Measurements from ENCODE around the gene RNU6-8.

Gene RNU6-8

GRCh38 chr14:32205984-32206383 is 2.9 kb upstream of the RNU6-8 start:
- no peak overlapping the region for H3K4me3 ChIP-seq (ENCODE audit: low read depth, low read length)
- peak; percentile 2 for DNase-seq (ENCODE audit: low read depth)
- TF ChIP-seq CTCF (IDR thresholded peaks at IDR 0.05; ENCODE audit: low read depth, low read length) (no peak), MAX (IDR thresholded peaks at IDR 0.05; ENCODE audit: low read depth, low read length) (no peak), MYC (IDR thresholded peaks at IDR 0.05; ENCODE audit: low read depth, low read length) (no peak), POLR2A (IDR thresholded peaks at IDR 0.05; ENCODE audit: extremely low read depth, insufficient read length) (no peak)

DNA sequence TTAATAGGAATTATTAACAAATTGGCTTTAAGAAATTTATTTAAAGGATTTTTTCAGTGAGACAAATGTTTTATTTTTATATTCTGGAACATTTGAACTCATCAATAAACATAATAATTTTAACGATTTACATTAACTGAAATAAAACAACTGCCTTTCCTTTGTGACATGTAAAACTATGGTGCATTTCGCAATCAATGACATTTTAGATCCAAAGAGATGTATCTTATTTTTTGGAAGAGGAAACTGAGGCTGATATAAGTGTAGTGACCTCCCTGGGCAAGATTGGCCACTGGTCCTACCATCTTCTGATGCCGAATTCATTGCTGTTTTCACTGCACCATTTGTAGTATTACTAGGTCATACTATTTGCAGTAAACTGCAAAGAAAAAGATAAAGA is 2.5 kb upstream of the RNU6-8 start:
- no peak for DNase-seq (ENCODE audit: low read depth)
- H3K4me3 ChIP-seq (ENCODE audit: low read depth, low read length), result no peak overlapping the region
- no peak for TF ChIP-seq POLR2A (IDR thresholded peaks at IDR 0.05; ENCODE audit: extremely low read depth, insufficient read length)
- TF ChIP-seq CTCF (IDR thresholded peaks at IDR 0.05; ENCODE audit: low read depth, low read length), result no peak
- TF ChIP-seq MAX (IDR thresholded peaks at IDR 0.05; ENCODE audit: low read depth, low read length), result no peak
- TF ChIP-seq MYC (IDR thresholded peaks at IDR 0.05; ENCODE audit: low read depth, low read length), result no peak

- peak; percentile 20 for DNase-seq (ENCODE audit: low read depth)
- peak overlapping the region; percentile 69 for H3K4me3 ChIP-seq (ENCODE audit: low read depth, low read length)
- no peak for TF ChIP-seq POLR2A (IDR thresholded peaks at IDR 0.05; ENCODE audit: extremely low read depth, insufficient read length)
- TF ChIP-seq CTCF (IDR thresholded peaks at IDR 0.05; ENCODE audit: low read depth, low read length), result no peak
- no peak for TF ChIP-seq MAX (IDR thresholded peaks at IDR 0.05; ENCODE audit: low read depth, low read length)
- TF ChIP-seq MYC (IDR thresholded peaks at IDR 0.05; ENCODE audit: low read depth, low read length), result no peak
Observed at GRCh38 chr14:32203928-32204357, 874 bp upstream of the RNU6-8 start.

- no peak for TF ChIP-seq CTCF (IDR thresholded peaks at IDR 0.05; ENCODE audit: low read depth, low read length)
- no peak for TF ChIP-seq MYC (IDR thresholded peaks at IDR 0.05; ENCODE audit: low read depth, low read length)
- DNase-seq (ENCODE audit: low read depth), result peak; percentile 12
- H3K4me3 ChIP-seq (ENCODE audit: low read depth, low read length), result peak overlapping the region; percentile 70
Observed at GRCh38 chr14:32202491-32202997, 525 bp downstream of the RNU6-8 start.

- peak; percentile 42 for DNase-seq (ENCODE audit: low read depth)
- TF ChIP-seq POLR2A (IDR thresholded peaks at IDR 0.05; ENCODE audit: extremely low read depth, insufficient read length) (no peak), MYC (IDR thresholded peaks at IDR 0.05; ENCODE audit: low read depth, low read length) (no peak), CTCF (IDR thresholded peaks at IDR 0.05; ENCODE audit: low read depth, low read length) (no peak), MAX (IDR thresholded peaks at IDR 0.05; ENCODE audit: low read depth, low read length) (no peak)
- peak within 1 kb of the TSS; percentile 70 for H3K4me3 ChIP-seq (ENCODE audit: low read depth, low read length)
Observed at GRCh38 chr14:32201816-32202490, 1.1 kb downstream of the RNU6-8 start, which contains the start of gene RNU6-7. Gene RNU6-7 (plus strand): TSS chr14:32202045.
